AML-193 (cell line): ENCODE results near the gene DPH3.
A peak's percentile ranks its signal among the peaks of the same experiment; 100 is the strongest.

Source experiments
- DNase-seq, 2 experiments: peaks; one replicate each; lab custom pipeline; 2025; lab: John Stamatoyannopoulos, UW

The DPH3 gene

DNA sequence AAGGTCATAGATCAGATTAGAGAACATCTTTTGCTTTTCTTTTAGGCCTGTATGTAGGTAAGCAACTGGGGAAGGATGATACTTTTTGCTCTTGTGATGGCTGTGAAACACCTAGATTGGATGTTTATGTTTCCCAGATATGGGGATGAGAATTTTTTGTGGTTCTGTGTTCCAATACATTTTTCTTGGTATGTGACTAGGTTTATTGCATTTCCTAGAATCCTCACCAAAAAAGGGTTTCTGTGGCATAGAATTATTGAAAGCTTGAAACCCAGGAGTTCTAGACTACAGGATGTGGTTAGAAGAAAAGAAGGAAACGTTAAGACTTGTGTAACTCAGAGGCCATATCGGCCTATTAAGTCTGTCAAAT lies 26.1 kb upstream of the DPH3 start:
- DNase-seq, result peak; percentile 76 to 86

DNA sequence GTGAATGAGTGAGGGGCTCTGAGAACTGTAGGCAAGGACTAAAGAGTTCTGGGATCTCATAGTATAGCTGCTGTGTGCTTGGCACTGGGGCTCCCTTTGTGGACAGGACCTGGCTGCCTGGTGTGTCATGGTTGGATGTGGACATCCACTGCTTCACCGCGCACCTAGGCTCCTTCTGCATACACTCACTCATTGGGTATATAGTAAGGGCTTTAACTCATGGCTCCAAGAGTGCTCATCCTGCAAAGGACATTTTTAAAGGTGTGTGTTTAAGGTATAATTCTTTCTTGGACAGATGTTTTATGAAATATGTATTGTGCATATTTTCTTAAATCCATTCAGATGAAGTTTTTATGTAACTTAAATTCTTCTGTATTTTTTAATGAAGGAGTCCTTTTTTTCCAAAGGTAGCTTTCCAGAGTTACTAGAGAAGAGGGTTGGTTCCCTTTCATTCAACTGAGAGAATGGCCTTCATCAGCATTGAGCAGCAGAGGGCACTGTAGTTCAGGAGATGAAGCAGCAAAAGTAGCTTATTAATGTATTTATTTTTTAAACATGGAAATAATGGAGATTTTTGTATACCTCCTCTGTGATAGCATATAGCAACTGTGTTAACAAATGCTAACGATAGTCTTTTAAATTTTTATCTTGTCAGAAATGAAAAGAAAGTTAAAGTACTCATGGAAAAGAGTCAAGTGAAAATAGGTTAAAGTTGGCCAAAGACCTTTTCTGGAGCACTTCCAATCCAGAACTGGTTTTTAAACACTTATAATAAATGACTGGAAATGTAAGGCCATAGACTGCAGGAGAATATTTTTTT lies 25.5 kb upstream of the DPH3 start:
- peak; percentile 65 to 69 for DNase-seq

DNA sequence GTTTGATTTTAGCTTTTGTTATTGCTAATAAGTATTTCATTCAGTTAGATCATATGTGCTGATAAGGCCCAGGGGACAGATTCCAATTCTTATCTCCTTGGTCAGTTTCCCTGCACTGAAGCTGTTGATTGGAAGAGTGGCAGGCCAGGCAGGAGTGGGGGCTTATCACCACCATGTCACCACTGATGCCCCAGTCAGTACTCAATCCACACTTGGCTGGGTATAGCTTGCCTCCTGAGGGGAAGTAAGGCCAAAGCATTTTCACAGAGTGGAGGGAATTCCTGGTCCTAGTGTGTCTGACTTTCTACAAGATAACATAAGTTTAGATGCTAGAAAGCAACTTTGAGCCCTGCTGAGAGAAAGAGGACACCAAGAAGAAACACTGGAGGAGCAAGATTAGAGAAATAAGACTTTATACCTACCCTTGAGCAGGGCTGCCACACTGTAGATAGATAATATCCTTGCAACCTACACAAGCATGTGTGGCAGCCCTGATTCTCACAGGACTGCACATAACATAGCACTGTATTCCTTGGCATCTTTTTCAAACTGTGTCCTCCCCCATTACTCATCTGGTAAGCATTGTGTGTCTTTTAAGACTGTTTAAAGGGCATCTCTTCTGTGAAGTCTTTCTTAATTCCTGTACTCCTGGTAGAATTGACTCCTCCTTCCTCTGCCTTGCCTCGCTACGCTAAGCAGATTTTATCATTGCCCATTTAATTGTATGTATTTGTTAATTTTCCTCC lies 24.6 kb upstream of the DPH3 start:
- DNase-seq, result no peak

DNA sequence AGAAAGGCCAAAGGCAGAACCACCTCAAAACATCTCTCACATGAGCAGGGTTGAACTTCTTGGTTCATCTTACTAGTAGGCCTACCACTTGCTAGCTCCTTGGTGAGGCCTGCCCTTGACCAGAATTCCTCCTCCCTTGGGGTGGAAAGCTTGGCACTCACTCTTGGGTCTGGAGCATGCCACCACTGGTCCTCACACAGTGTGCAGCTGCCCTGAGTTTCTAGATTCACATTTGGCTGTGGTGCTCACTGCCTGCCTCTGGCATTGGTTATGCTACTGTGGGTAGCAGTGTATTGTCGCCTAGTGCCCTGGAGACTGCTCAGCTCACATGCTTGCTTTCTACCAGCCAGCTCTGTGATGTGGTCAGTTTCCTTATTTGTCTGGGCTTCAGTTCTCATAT lies 23.9 kb upstream of the DPH3 start:
- DNase-seq, result no peak

DNA sequence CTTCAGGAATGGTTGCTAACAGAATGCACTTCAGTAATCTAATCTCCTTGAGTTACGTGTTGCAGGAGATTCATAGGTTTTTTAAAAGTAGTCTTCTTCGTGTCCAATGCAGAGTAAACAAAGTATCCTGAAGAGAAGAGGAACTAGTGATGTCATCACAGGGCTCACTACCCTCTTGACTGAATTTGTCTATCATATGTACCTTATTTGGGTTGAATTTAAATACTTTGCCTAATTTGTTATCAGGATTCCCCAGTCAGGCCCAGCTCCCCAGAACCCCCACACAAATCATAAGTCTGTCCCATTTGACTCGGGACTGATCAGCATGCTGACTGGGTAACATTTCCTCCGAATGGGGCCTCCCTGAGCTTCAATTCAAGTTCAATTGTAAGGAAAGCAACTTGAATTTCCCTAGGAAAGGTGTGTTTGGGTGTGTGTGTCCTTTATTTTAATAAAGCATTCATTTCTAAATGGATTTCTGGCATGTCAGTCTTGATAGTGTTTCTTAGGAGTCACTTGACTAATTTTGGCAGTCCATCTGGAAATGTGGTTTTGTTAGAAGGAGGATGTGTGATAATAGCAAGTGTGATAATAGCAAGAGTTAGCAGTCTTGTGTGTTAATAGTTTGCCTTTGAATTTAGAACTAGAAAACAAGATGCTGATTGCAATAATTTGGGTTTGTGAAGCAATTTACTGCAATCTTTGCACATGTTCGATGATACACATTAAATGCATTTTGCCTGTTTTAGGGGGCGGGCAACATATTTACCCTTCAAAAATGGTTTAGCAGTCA lies 22.2 kb upstream of the DPH3 start:
- DNase-seq, result peak; percentile 11 to 20

DNA sequence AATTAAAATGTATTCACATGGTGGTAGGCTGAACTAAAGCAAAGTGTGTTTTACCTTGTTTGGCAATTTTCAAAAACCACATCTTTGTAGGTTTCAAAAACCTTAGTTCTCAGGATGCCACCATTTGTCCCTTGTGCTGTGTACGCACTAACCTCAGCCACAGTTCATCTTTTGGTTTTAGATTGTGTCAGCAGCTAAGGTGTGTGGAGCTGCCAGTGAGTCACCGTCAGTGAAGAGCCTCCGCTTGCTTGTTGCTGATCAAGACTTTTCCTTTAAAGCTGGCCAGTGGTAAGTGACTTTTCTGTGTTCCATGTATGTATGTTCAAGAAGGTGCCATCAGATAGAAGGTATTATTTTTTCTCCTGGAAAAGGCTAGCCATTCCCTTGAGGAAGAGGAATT lies 21.4 kb upstream of the DPH3 start:
- no peak for DNase-seq

DNA sequence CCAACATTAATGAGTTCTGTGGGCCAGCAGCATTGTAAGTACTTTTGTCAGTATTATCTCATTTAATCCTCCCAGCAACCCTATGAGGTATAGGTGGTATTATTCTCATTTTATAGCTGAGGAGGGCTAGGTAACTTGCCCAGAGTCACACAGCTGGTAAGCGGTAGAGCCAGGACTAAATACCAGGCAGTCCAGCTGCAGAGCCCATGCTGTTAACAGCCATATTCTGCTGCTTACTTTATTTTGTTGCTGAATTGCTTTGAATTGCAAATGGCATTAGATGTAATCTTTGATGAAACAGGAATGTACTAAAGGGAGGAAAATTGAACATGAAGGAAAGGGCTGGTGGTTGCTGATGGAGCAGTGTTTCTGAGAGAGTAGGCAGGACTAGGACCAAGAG lies 19.9 kb upstream of the DPH3 start:
- DNase-seq, result no peak

DNA sequence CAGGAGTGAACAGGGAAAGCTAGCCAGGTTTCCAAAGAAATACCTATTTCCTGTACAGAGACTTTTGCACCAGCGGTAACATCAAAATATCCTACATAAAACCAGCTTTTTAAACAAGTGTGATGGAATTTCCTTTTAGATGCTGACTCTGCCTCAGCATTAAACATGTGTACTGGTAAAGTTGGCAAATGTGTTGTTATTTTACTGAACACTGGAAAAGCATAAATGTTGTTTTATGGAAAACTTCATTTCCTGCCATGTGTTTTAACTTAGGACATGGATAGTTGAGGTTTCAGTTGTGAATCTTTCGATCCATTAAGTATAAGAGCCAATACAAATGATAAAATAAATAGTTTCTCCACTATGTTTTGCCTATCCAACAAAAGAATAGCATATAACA lies 15.9 kb upstream of the DPH3 start:
- no peak for DNase-seq

DNA sequence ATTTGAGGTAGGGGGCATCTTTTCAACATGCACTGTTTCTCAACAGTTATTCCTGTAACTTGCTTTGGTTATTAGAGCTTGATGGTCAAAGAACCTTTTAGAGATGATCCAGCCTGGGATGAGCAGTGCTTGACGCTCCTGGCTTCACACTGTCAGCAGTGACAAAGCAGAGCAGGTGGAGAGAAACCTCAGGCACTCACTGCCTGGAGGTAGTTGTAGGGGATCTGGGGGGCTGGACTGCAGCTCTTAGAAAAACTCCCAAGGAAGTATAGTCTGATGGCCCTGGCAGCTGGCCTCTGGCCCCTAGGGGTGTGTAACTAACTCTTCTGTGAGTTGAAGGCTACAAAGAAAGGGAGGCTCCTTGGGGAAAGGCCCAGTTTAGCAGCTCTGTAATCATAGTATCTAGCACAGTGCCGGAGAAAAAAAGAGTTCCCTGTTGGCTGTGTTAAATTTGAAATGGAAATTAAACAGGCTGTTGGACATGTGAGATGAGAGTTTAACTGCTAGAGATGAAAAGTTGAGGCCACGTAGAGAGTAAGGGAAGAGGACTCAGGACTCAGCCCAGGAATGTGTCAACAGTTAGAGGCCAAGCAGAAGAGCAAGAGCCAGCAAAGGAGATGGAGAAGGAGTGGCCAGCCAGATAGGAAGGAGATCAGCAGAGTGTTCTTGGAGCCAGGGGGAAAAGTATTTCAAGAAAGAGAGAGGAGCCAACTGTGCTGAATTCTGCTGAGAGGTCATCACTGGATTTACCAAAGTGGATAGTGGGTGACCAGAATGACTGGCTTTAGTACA lies 14.5 kb upstream of the DPH3 start:
- DNase-seq, result no peak

DNA sequence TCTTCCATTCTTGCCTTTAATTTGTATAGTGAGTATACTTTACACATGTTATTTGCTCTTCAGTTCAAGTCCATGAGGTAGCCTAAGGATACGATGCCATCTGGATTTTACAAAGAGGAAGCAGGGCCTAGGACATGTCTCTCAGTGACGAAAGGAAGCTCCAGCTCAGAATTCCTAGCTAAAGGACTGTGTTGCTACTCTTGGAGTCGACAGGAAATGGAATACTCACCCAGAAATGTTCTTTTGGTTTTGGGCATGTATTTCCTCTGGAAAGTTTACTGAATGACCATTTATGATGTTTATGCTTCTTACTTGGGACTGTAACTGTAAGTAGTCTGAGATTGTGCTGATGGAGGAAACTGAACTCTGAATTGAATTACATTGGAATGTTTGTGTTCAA lies 12.7 kb upstream of the DPH3 start:
- no peak for DNase-seq

DNA sequence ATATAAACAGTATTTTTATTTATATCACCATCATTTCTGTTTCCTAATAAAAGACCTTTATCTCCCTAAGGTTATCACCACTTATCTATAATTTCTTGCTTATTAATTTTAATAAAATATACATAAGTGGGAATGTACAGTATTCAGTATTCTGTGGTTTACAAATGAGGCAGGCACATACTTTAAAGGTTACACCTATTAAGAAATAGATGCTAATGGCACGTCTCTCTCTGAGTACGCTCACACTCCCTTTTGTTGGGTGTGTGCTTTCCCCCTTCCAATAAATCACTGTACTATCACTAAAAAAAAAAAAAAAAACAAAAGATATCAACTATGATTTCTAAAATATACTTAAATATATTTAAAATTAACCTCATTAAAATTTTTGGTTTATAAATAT lies 9.1 kb upstream of the DPH3 start:
- DNase-seq, result no peak

DNA sequence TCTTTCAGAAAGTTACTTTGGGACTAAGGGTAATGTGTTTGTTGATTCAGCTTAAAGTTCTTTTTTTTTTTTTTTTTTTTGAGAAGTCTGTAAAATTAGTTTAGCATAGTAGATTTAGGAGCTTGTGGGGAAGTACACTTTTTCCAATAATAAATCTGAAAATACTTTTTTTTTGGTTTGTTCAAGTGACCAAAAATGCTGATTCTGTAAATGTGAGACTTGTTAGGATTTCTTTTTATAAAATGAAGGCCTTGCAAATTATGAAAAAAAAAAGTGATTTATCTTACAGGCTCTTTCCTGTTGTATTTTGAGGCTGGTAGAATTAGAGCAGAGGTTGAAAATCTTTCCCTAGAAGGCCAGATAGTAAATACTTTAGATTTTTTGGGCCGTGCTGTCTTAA lies 7.8 kb upstream of the DPH3 start:
- DNase-seq, result no peak

DNA sequence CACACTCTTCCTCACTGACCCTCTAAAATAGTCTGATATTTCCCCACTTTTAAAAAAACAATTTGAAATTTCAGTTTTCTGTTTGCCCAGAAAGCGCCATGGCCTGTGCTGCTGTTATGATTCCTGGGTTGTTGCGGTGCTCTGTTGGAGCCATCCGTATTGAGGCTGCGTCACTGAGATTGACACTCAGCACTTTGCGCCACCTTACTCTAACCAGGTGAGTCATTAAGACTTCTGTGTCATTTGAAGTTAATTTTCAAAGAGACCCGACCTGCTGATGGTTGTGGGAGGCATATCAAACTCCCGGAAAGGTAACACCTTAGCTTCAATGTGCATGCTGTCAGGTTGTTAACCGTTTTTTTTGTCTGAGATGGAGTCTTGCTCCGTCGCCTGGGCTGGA lies 6.1 kb upstream of the DPH3 start:
- no peak for DNase-seq

DNA sequence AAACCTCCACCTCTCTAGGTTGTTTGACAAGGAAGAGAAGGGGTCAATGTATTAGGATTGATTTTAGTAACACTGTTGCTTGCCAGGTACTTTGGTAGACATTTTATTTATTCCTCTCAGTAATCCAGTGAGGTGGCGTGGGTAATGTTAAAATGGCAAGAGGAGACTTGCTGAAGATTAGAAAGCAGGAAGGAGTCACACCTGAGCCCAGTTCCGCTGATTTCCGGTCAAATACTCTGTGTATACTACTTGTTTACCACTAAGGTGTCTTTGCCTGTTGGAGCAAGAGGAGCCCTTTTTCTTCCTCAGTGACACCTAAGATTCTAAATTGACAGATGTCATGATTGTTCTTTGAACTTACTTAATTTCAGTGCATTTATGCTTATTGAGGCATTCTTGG lies 2.0 kb upstream of the DPH3 start:
- no peak for DNase-seq

DNA sequence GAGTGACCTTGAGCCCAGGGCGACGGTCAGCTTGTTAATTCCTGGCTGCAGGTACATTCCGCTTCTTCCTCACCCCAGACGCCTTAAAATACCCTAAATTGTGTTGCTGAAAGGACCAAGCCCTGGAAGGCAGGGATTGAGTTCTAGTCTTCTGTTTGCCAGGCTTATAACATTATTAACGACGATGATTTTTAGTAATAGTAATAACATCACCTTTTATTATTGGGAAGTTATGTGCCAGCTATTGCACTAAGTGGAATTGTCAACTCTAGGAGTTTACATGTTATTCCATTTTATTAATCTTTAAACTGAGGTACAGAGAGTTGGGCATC lies 678 bp upstream of the DPH3 start:
- DNase-seq, result no peak

DNA sequence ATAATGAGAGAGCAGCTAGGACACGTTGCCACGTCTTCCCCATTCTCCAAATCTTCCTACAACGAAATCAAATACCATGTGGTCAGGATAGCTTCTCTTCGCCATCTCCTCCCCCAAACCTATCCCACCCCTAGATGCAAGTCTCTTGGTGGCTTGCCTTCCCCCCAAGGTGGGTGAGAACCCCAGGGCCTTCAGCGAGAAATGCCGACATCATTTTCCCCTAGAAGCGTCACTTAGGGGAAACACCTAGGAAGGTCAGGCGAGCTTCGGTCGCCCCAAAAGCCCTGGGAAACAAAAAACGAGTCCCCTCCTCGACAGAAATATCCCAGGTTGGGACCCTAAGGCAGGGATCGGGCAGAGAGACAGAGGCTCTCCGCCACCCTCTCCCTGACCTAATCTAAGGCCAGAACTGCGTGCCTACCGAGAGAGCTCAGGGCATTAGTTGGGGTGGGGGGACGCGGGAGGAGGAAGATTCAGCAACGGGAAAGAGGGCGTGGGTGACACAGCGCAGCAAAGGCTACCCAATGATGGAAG lies 502 bp downstream of the DPH3 start:
- DNase-seq, result peak in 1 of 2 experiments; percentile 6

DNA sequence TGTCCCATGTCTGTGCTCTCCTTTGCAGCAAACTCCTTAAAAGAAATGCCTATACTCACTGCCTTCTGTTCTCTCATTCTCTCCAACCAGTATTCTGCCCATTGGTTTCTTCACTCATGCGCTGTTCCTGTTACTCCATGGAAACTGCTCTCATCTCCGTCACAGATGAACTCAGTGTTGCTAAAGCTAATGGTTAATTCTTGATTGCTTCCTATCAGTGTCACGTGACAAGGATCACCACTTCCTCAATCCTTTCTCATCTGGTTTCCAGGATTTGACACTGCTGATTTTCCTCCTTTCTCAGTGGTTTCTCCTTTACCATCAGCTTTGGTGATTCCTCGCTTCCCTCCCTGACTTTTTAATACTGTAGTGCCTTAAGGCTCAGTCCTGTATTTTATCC lies 2.6 kb downstream of the DPH3 start:
- no peak for DNase-seq

DNA sequence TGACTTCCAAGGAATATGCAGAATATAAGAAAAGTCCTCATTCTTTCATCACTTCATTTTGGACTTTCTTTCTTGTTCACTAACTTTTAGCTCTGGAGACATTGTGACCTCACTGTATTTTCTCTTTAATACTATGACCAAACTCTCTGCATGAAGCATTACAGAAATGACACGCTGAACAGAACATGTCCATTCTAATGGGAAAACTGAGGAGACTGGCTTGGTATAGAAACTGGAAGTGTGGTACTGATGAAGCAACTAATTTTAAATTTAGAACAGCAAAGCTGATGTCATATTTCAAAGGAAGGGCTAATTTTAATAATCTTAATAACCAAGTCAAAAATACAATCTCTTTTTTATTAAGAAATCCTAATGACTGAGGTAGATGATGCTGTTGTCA lies 4.7 kb downstream of the DPH3 start:
- no peak for DNase-seq

DNA sequence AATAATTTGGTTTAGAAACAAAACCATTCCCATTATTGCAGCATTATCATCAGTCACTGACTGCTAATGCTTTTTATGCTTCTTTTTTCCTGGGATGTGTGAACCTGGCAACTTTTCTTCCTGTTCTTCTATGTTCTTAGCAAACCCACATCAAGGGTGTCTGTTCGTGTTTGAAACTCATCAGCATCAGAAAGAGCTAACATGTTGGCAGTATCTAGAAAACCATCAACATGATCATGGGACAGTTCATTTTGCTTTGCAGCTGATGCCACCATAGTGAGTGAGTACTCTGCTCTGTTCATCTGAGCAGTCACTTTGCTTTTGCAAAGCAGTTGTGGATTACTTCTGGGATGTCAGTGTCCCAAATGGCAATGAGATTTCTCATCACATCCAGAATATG lies 5.9 kb downstream of the DPH3 start:
- no peak for DNase-seq

DNA sequence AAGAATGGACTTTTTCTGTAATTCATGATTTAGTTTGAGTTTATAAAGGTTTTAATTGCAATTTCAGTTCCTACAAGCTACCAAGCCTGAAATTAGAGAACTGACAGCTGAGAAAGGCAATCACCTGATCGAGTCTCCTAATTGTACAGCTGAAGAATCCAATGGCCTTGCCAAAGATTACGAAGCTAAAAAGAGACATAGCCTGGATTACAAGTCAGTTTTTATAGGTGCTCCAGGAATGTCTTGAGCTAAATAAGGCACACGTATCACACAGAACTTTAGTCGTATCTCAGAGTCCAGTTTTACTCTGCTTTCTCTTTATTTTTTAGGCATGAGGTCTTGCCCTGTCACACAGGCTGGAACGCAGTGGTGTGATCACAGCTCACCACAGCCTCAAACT lies 6.6 kb downstream of the DPH3 start:
- no peak for DNase-seq

DNA sequence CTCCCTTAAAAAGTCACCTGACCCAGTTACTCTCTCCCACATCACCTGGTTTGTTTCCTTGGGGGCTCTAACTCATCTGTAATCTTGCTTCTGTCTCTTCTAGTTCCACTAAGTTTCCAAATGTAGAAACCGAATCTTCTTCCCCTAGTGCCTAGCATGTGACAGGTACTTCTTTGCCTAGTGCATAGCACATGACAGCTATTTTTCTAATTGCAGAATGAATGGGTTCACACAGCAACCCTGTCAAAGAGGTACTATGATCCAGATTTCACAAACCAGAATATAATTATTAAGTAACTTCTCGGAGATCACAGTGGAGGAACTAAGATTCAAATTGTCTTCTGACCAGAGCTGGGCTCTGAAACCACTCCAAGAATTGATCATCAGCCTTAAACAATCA lies 7.4 kb downstream of the DPH3 start:
- no peak for DNase-seq

DNA sequence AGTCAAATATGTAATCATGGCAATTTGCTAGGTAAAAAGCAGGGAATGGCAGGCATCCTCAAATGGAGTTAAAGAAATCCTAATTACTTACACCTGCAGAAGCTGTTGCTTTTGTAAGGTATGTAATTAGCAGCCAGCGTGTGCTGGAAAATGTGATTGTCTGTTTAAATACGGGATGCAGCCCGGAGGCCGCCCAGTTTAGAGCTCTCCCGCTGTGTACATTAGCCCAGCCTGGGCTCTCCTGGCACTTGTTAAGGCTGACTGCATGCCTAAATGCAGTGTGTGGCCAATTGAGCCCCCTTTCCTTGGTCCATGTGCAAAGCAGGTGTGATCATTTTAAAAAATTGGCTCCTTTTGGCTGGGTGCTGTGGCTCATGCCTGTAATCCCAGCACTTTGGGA lies 9.0 kb downstream of the DPH3 start:
- DNase-seq, result no peak
